Uterus (tissue), 4 donors: ENCODE data around the gene CHIC2. TPM values are rescaled to one million over a fixed set of nuclear protein-coding genes. Genes with fewer than 3 reads are reported as not detected.
"Not testable (repeated sequence)": the region's sequence is repeated elsewhere in the genome, so short reads cannot be mapped to it uniquely, and the experiment has no call there.

Experiments
- DNase-seq, 2 donors: peaks; one replicate each; pipeline ENCODE4 v3.0.0-alpha.2; 2019 to 2020
- H3K27ac ChIP-seq, 2 donors: fragments of 200-600 bp; sonication (generic); 1 replicate in 1 of 2; 2 replicates in 1 of 2; pipeline ENCODE4 v1.5.1; 2016 to 2018
- H3K27me3 ChIP-seq, 2 donors: fragments of 200-600 bp; sonication (generic); one replicate each; pipeline ENCODE4 v1.5.1; 2018 to 2019; ENCODE audit warnings: control low read depth in 1 of 2
- H3K36me3 ChIP-seq, 2 donors: fragments of 200-600 bp; sonication (generic); one replicate each; pipeline ENCODE4 v1.5.1; 2019; ENCODE audit warnings: control low read depth in 1 of 2
- H3K4me1 ChIP-seq, 2 donors: fragments of 200-600 bp; sonication (generic); one replicate each; pipeline ENCODE4 v1.5.1; 2018 to 2019; ENCODE audit warnings: control low read depth in 1 of 2
- H3K4me3 ChIP-seq, 2 donors: fragments of 200-600 bp; sonication (generic); 1 replicate in 1 of 2; 2 replicates in 1 of 2; pipeline ENCODE4 v1.5.1; 2018 to 2019; ENCODE audit warnings: mild to moderate bottlenecking in 1 of 2
- H3K9me3 ChIP-seq, 2 donors: fragments of 200-600 bp; sonication (generic); one replicate each; pipeline ENCODE4 v1.5.1; 2019; ENCODE audit warnings: control low read depth in 1 of 2
- POLR2A ChIP-seq, 2 donors: fragments of 450-650 bp; IDR thresholded peaks; one replicate each; pipeline ENCODE4 v1.6.1; 2016; ENCODE audit warnings: antibody characterized with exemption in 2 of 2, mild to moderate bottlenecking in 1 of 2, moderate library complexity in 1 of 2
- intact Hi-C: fragments of 100-400 bp; cut with DNase I; formaldehyde crosslinking; loops from one replicate; pipeline ENCODE4 v1.15.1; 2023; ENCODE audit warnings: low total_unique reads
- total RNA-seq, 4 donors: library from RNA; depleted of rRNA in 3 of 4; stranded (reverse); fragments of >200 nt in 3 of 4; gene quantifications; one replicate each; pipeline versions ENCODE4 v1.1.0 to v1.2.4, GENCODE V29; 2014 to 2023
- TF ChIP-seq, protein P1 (sequence below), 4 experiments: fragments of 200-600 bp in 2 of 4; fragments of 450-650 bp in 2 of 4; sonication (generic) in 2 of 4; IDR thresholded peaks; one replicate each; pipeline ENCODE4 v1.5.1; 2016 to 2019; ENCODE audit warnings: antibody characterized with exemption in 4 of 4, mild to moderate bottlenecking in 2 of 4, moderate library complexity in 1 of 4
- donor health status: DM: yes; HTN: yes; CAD: no.

The CHIC2 gene
- 10 to 100 TPM; 26.0 to 80.2 (median 52.8) TPM for total RNA-seq

DNA sequence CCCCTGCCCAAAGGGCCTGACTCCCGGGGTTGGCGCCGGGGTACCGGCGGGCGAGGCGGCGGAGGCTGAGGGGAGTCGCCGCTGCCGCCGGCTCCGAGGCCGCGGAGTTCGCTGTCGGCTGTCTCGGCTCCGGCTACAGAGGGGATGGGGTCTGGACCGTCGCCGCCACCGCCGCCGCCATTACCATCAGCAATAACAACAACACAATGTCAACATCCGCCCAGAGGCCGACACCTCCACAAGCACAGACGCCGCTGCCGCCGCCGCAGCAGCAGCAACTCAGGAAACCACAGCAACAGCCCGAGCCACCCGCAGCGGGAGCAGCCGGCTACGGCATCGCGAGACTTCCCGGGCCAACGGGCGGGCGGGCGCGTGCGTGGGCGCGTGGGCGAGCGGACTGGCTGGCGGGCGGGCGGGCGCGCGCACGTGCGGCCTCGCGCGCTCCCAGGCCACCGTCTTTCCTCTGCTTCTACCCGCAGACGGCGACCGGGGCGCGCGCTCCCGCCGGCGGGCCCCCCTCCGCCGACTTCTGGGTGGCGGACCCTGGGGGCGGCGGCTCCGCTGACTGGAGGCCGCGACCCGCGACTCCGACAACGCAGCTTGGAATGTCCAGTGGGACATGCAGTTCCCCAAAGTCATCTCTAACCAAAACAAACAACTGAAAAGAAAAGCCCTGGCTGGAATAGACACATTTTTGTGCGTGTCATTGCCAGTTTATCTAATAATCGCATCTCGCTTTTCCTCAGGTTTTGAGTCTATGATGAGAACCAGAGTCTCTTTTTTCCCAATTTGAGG is at the start of gene CHIC2:
TSS of gene CHIC2 (minus strand) at position 289 of the 795 bp plus-strand sequence. CDS start 305 bp downstream, outside the sequence.
- TF ChIP-seq, protein P1, sequence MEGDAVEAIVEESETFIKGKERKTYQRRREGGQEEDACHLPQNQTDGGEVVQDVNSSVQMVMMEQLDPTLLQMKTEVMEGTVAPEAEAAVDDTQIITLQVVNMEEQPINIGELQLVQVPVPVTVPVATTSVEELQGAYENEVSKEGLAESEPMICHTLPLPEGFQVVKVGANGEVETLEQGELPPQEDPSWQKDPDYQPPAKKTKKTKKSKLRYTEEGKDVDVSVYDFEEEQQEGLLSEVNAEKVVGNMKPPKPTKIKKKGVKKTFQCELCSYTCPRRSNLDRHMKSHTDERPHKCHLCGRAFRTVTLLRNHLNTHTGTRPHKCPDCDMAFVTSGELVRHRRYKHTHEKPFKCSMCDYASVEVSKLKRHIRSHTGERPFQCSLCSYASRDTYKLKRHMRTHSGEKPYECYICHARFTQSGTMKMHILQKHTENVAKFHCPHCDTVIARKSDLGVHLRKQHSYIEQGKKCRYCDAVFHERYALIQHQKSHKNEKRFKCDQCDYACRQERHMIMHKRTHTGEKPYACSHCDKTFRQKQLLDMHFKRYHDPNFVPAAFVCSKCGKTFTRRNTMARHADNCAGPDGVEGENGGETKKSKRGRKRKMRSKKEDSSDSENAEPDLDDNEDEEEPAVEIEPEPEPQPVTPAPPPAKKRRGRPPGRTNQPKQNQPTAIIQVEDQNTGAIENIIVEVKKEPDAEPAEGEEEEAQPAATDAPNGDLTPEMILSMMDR (IDR thresholded peaks at IDR 0.05) = peak in 2 of 4 experiments; percentile 6 to 7
- peak; percentile 95 to 98 for TF ChIP-seq POLR2A (IDR thresholded peaks at IDR 0.05)
- Histone ChIP-seq H3K4me3 (peak within 1 kb of the TSS; percentile 99 to 100), H3K27ac (peak within 1 kb of the TSS; percentile 92 to 95), H3K36me3 (no peaks in the 10 kb centered on the region), H3K27me3 (no peaks in the 10 kb centered on the region), H3K4me1 (peaks cover 0 to 3% of the 10 kb centered on the region in 2 donors), H3K9me3 (no peaks in the 10 kb centered on the region)
- intact Hi-C loops = no loop called here
- DNase-seq = peak; percentile 94 to 95

DNA sequence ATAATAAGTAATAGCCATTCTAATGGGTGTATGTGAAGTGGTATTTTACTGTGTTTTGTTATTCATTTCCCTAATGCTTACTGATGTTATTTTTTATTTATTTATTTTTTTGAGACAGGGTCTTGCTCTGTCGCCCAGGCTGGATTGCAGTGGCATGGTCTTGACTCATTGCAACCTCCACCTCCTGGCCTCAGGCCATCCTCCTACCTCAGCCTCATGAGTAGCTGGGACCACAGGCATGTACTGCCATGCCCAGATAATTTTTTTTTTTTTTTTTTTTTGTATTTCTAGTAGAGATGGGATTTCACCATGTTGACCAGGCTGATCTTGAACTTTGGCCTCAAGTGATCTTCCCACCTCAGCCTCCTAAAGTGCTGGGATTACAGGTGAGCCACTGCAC is 48.8 kb upstream of the CHIC2 start:
- H3K4me1 ChIP-seq, H3K36me3 ChIP-seq, DNase-seq, H3K9me3 ChIP-seq, intact Hi-C loops, H3K4me3 ChIP-seq, H3K27ac ChIP-seq: not testable (repeated sequence)
- H3K27me3 ChIP-seq = peaks cover 11 to 22% of the 10 kb centered on the region in 2 donors

DNA sequence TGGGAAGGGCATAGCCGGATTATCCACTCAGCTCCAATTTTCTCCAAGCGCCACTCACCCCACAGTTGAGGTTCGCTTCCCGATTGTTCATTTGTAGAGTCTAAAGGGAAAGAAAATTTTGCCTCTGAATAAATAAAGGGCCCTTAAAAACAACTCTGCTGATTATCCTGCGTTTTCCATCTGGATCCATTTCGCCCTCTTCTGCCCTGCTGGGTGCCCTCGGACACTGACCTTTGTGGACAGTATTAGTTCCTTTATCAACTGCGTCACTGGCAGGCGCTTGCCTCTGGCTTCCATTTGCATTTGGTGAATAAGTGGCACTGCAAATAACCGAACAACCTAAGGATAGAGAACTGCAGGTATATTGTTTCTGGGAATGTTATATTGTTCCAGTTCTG is 45.6 kb upstream of the CHIC2 start:
- DNase-seq = no peak
- H3K4me3 ChIP-seq = no peak overlapping the region
- no peak overlapping the region for H3K27ac ChIP-seq
- peaks cover 14 to 24% of the 10 kb centered on the region in 2 donors for H3K27me3 ChIP-seq
- H3K9me3 ChIP-seq = no peaks in the 10 kb centered on the region
- TF ChIP-seq POLR2A (IDR thresholded peaks at IDR 0.05) = no peak
- TF ChIP-seq, protein P1 (IDR thresholded peaks at IDR 0.05) = no peak
- H3K4me1 ChIP-seq = no peaks in the 10 kb centered on the region
- intact Hi-C loops = no loop called here
- H3K36me3 ChIP-seq = no peaks in the 10 kb centered on the region

DNA sequence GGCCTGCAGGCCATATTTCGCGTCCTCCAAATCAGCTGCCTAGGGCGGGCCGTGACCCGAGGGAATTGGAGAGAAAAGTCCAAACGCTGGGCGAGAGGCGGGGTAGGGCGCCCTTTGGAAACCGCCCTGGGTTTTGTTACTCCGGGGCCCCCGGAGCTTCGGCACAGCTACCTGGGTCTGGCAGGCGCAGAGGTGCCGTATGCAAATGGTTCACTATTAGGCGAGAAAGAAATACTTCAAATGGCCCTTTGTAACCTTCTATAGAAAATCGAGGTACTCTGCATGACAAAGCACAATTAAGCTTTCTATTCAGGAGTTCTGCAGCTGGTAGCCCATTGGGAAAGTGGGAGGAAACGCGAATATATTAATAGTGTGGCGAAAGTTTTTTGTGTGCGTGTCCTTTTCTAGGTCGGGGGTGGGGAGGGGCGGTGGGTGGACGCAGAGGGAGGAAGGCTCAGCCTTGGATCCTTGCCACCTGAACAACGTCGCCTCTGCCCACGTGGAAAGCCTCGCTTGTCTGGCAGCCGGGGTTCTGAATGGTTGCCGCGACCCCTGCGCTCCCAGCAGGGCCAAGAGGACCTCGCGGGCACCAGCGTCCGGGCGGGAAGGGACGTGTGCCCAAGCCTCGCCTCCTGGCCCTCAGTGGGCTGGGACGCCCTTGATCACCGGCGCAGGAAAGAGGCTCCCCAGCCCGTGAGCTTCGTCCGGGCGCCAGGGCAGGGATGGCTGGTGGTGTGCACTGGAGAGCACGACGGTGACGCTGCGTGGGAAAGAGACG is 45.0 kb upstream of the CHIC2 start:
- Histone ChIP-seq H3K4me1 (no peaks in the 10 kb centered on the region), H3K36me3 (no peaks in the 10 kb centered on the region), H3K9me3 (no peaks in the 10 kb centered on the region), H3K27me3 (peaks cover 14 to 24% of the 10 kb centered on the region in 2 donors), H3K27ac (no peak overlapping the region), H3K4me3 (no peak overlapping the region)
- no peak for DNase-seq
- TF ChIP-seq, protein P1 (IDR thresholded peaks at IDR 0.05) = no peak
- TF ChIP-seq POLR2A (IDR thresholded peaks at IDR 0.05) = no peak
- intact Hi-C loops = no loop called here

DNA sequence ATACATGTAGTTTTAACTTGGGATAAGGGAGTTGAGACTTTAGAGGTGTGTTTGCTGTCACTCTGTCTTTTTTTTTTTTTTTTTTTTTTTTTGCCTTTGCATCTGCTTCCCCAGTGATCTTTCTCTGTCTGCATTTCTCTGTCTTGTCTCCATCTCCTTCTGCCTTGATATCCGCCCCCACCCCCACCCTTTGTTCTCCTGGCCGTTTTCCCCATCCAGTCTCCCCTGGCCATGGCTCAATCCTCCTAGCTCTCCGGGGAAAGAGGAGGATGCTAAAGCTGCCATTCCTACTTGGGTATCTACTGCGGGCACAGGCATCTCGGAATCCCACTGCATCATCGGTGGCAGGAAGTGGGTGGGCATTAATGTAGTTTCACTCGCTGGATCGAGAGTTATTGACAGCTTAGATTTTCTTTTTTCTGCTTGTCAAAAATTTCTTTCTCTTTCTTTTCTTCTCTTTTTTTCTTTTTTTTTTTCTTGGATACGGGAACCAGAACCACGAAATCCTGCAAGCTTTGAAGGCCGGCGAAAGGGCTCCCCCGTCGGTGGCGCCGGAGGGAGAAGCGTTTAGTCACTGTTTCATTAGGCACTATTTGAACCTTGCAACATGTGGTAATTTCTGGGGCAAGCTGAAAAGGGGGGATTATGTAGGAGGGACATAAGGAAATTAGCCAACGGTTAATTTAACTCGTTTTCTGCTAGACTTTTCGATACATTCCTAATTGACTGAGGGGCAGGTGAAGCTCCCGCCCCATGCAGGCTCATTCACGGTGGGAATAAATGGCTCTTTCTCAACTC is 43.7 kb upstream of the CHIC2 start:
- H3K27ac ChIP-seq = no peak overlapping the region
- TF ChIP-seq, protein P1 (IDR thresholded peaks at IDR 0.05) = no peak
- TF ChIP-seq POLR2A (IDR thresholded peaks at IDR 0.05) = no peak
- peaks cover 14 to 24% of the 10 kb centered on the region in 2 donors for H3K27me3 ChIP-seq
- intact Hi-C loops = no loop called here
- H3K9me3 ChIP-seq = no peaks in the 10 kb centered on the region
- no peaks in the 10 kb centered on the region for H3K4me1 ChIP-seq
- no peak overlapping the region for H3K4me3 ChIP-seq
- no peak for DNase-seq
- no peaks in the 10 kb centered on the region for H3K36me3 ChIP-seq
